Measurements from ENCODE around the gene FNTB. TPM values are rescaled to one million over a fixed set of nuclear protein-coding genes. Genes with fewer than 3 reads are reported as not detected.

Gene FNTB
- total and polyA plus RNA-seq, 3 donors from 2014 or later = 43.2 to 68.1 (median 52.5) TPM

- H3K9me3 ChIP-seq = no peaks in the 10 kb centered on the region
- WGBS, 2 donors = 79 to 84% methylated on average over 4 of the region's 4 CpGs
- DNase-seq = no peak
- H3K4me1 ChIP-seq = peaks cover 7% of the 10 kb centered on the region
- H3K4me3 ChIP-seq = no peak overlapping the region
- H3K36me3 ChIP-seq (ENCODE audit: low read depth, missing control alignments) = no peaks in the 10 kb centered on the region
- no peak overlapping the region for H3K27ac ChIP-seq
- TF ChIP-seq POLR2A (IDR thresholded peaks at IDR 0.05) (no peak), CTCF (IDR thresholded peaks at IDR 0.05) (no peak)
- no peaks in the 10 kb centered on the region for H3K27me3 ChIP-seq
- intact Hi-C loops (cut with DNase I; ENCODE audit: low total_unique reads) = no loop called here
Observed at GRCh38 chr14:65034021-65034420, 47.3 kb downstream of the FNTB start.

GRCh38 chr14:65035049-65035448 is 48.4 kb downstream of the FNTB start:
- WGBS, 2 donors = 32 to 57% methylated on average over 4 of the region's 4 CpGs
- intact Hi-C loops (cut with DNase I; ENCODE audit: low total_unique reads) = no loop called here
- no peak overlapping the region for H3K4me3 ChIP-seq
- H3K4me1 ChIP-seq = peaks cover 7% of the 10 kb centered on the region
- no peak overlapping the region for H3K27ac ChIP-seq
- no peaks in the 10 kb centered on the region for H3K9me3 ChIP-seq
- no peaks in the 10 kb centered on the region for H3K27me3 ChIP-seq
- TF ChIP-seq CTCF (IDR thresholded peaks at IDR 0.05) = no peak
- no peak for TF ChIP-seq POLR2A (IDR thresholded peaks at IDR 0.05)
- no peaks in the 10 kb centered on the region for H3K36me3 ChIP-seq (ENCODE audit: low read depth, missing control alignments)
- DNase-seq = no peak

GRCh38 chr14:65038966-65039365 is 52.3 kb downstream of the FNTB start:
- 77 to 80% methylated on average over 2 of the region's 2 CpGs for WGBS, 2 donors
- no peak overlapping the region for H3K4me3 ChIP-seq
- no peak for DNase-seq
- H3K27ac ChIP-seq = no peak overlapping the region
- intact Hi-C loops (cut with DNase I; ENCODE audit: low total_unique reads) = no loop called here
- TF ChIP-seq POLR2A (IDR thresholded peaks at IDR 0.05) (no peak), CTCF (IDR thresholded peaks at IDR 0.05) (no peak)
- H3K36me3 ChIP-seq (ENCODE audit: low read depth, missing control alignments) = no peaks in the 10 kb centered on the region
- no peaks in the 10 kb centered on the region for H3K27me3 ChIP-seq
- H3K9me3 ChIP-seq = no peaks in the 10 kb centered on the region
- H3K4me1 ChIP-seq = peaks cover 7% of the 10 kb centered on the region

GRCh38 chr14:65040666-65041433 is 54.2 kb downstream of the FNTB start:
- Histone ChIP-seq H3K27me3 (no peaks in the 10 kb centered on the region), H3K4me1 (no peaks in the 10 kb centered on the region), H3K27ac (no peak overlapping the region), H3K4me3 (no peak overlapping the region), H3K36me3 (ENCODE audit: low read depth, missing control alignments) (no peaks in the 10 kb centered on the region), H3K9me3 (no peaks in the 10 kb centered on the region)
- 96% methylated on average over 7 to 9 of the region's 9 CpGs for WGBS, 2 donors
- intact Hi-C loops (cut with DNase I; ENCODE audit: low total_unique reads) = no loop called here
- TF ChIP-seq POLR2A (IDR thresholded peaks at IDR 0.05) (no peak), CTCF (IDR thresholded peaks at IDR 0.05) (no peak)
- no peak for DNase-seq

- WGBS, 2 donors = 88 to 98% methylated on average over 7 of the region's 7 CpGs
- H3K9me3 ChIP-seq = no peaks in the 10 kb centered on the region
- TF ChIP-seq POLR2A (IDR thresholded peaks at IDR 0.05) = no peak
- no peak for TF ChIP-seq CTCF (IDR thresholded peaks at IDR 0.05)
- H3K27me3 ChIP-seq = no peaks in the 10 kb centered on the region
- no peak for DNase-seq
- H3K27ac ChIP-seq = no peak overlapping the region
- H3K36me3 ChIP-seq (ENCODE audit: low read depth, missing control alignments) = no peaks in the 10 kb centered on the region
- H3K4me1 ChIP-seq = no peaks in the 10 kb centered on the region
- H3K4me3 ChIP-seq = no peak overlapping the region
- intact Hi-C loops (cut with DNase I; ENCODE audit: low total_unique reads) = no loop called here
Observed at GRCh38 chr14:65041434-65041915, 54.8 kb downstream of the FNTB start.
